HG03060 (cell line): Measurements from ENCODE around the gene CAMK1.

Experiments
- ATAC-seq: cut with Tn5 transposase; IDR thresholded peaks from one replicate; pipeline ENCODE4 v1.9.1; 2021; ENCODE audit warnings: low read depth, moderate number of reproducible peaks; ENCODE audit not compliant: unreplicated experiment

CAMK1 gene

GRCh38 chr3:9745521-9745920 lies 24.2 kb downstream of the CAMK1 start:
- ATAC-seq, result no peak

- ATAC-seq, result no peak
These were observed 25.6 kb downstream of the CAMK1 start for GRCh38 chr3:9744162-9744561.

GRCh38 chr3:9743548-9743947 lies 26.2 kb downstream of the CAMK1 start:
- no peak for ATAC-seq

- ATAC-seq, result no peak
These were observed 27.2 kb downstream of the CAMK1 start for GRCh38 chr3:9742560-9742959.

DNA sequence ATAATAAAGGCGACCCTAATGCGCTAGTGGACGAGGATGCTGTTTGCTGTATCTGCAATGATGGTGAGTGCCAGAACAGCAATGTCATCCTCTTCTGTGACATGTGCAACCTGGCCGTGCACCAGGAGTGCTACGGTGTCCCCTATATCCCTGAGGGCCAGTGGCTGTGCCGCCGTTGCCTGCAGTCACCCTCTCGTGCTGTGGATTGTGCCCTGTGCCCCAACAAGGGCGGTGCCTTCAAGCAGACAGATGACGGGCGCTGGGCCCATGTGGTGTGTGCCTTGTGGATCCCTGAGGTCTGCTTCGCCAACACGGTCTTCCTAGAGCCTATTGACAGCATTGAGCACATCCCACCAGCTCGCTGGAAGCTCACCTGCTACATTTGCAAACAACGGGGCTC lies 30.6 kb downstream of the CAMK1 start:
- ATAC-seq, result no peak

DNA sequence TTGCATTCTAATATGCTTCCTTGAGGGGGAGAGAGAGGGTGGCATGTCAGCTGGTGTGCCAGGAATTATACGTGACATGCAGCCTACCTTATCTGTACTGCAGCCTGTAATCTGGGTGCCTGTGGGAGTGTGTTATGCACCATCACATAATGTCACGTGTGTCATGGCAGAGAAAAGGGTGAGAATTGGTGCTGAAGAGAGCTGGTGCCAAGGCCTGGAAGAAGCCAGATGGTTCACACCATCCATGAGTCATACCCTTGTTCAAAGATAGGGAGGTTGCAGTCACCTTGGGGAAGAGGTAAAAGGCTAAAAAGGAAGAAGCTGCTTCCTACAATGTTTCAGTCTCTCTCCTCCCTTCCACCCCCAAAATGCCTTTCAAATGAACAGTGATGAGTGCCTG lies 32.9 kb downstream of the CAMK1 start:
- no peak for ATAC-seq

DNA sequence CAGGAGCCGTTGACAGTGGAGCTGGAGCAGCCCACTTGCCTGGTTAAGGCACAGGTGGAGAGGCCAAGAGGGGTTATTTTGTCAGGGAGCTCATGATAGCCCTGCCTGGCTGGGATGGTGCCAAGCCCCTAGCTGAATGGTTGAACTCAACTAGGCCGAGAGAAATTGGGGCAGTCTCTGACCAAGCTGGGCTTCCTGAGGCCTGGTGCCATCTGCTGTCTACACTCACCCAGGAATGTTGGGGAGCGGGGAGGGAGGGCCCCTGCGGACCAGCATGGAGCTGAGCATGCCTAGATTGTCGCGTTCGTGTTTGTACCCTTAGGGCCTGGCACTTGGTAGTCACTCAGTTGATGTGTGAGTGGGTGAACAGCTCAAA lies 37.0 kb downstream of the CAMK1 start:
- no peak for ATAC-seq

- no peak for ATAC-seq
These were observed 37.5 kb downstream of the CAMK1 start for GRCh38 chr3:9732080-9732739.

DNA sequence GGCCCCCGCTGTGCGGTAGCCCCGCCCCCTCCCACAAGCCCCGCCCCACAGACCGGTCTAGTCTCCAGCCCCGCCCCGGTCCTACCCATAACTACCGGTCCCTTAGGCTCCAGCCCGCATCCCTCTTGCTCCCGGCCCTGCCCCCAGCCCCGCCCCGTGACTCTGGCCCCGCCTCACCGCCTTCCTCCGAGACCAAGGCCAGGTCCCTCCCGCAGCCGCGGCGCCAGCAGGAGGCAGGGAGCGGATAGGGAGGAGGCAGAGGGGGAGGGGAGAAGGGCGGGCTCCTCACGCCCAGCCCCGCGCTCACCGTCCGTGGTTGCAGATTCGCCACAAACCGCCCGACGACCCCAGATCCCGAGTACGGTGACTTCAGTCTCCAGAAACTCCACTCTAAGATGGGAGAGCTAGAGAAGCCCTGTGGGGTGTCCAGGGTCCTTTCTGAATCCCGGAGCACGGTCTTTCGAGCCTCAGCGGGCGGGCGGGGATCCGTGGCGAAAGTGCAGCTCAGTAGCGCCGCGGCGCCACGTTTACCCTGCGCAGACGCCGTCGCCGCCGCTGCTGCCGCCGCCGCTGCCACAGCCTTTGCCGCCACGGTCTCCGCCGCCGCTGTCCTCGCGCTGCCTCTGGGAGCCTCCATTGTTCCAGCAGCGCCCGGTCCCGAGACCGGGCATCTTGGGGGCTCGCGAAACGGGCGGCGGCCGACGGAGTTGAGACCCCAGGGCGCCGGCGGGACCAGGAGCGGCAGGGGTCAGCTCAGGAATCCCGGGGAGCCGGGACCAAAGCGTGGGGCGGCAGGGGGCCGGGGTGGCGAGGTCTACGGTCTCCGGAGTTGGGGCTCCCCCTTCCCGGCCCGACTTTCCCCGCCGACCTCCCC lies 38.3 kb downstream of the CAMK1 start, which contains the start of gene BRPF1:
Gene BRPF1 (plus strand): TSS at position 530 of the 874 bp plus-strand sequence. CDS start 2,406 bp downstream, outside the sequence.
- peak; percentile 54 for ATAC-seq

DNA sequence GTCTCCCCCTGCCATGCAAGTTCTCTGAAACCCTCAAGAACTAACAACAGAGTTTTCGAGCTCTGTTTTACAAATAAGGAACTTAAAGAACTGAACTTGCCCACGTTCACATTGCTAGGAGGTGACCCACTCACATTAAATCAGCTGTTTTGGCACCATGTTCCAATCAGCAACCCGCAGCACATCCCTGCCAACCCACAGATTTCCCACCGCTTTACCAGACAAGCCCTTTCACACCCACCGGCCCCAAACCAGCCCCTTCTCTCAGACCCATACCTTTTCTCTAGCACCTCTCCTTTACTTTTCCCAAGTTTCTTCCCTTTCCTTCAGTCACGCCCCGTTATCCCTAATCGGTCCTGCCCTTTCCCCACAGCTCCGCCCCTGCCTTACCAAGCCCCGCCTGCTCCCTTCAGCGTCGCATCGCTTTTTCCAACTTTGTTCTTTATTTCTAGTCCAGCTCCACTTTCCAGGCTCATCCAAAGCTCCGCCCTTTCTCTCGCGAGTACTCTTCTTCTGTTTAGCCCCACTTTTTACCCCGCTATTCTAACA lies 39.0 kb downstream of the CAMK1 start:
- ATAC-seq, result peak; percentile 14

DNA sequence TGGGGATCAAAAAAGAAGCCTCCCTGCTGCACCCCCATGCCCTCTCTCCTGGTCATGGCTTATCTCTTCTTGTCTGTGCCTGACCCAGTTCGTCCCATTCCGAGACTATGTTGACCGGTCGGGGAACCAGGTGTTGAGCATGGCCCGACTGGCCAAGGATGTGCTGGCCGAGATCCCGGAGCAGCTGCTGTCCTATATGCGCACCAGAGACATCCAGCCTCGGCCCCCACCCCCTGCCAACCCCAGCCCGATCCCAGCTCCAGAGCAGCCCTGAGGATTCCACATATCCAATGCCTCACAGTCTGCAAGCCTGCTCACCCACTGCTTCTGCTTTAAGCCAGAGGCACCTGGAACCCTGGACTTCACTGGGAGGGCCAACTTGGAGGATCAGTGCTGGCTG lies 40.3 kb downstream of the CAMK1 start:
- ATAC-seq, result no peak

DNA sequence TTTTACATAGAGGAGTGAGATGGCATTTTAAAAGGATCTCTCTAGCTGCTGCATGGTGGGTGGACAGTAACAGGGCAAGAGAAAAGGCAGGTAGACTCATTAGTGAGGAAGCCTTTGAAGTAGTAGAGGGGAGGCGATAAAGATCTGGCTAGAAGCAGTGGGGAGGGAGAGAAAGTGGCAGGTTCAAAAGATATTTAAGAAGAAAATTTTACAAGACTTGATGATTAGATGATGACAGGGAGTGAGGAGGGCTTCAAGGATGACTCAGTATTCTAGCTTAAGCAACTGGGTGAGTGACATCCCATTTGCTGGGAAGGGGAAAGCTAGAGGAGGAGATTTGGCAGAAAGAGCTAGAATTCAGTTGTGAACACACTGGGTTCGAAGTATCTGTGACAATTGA lies 42.0 kb downstream of the CAMK1 start:
- ATAC-seq, result no peak

- no peak for ATAC-seq
These were observed 42.6 kb downstream of the CAMK1 start for GRCh38 chr3:9727041-9727595.

DNA sequence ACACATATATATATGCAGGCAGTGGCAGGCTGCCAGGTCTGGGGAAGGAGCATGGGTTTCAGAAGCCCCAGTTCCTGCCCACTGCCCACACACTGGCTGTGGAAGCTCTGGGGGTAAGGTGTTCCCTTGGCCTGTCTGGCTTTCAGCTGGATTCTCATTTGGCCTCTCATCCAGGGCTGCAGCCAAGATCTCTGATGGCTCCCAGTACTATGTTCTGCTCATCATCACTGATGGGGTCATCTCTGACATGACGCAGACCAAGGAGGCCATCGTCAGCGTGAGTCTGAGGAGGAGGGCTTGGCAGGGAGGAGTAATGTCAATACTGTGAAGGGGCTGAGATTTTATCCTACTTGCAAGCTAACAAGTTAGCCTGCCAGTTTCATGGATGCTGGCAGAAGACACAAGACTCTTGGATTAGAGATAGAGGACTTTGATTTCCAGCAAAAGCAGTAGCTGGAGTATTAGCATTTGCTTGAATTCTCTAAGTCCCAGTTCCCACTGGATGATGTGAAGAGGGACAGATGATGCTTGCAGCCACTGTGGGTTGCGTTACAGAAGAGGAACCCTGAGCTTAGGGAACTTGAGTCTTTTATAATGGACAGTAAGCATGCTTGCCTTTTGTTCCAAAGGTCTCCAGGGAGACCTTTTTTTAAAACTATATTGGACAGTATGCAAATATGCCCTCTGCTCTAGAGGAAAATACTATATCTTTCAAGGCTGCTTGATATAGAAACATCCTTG lies 43.8 kb downstream of the CAMK1 start:
- ATAC-seq, result no peak

GRCh38 chr3:9721700-9722060 lies 48.1 kb downstream of the CAMK1 start:
- ATAC-seq, result no peak

GRCh38 chr3:9721015-9721699 lies 48.6 kb downstream of the CAMK1 start:
- no peak for ATAC-seq

GRCh38 chr3:9718118-9718517 lies 51.6 kb downstream of the CAMK1 start:
- no peak for ATAC-seq

DNA sequence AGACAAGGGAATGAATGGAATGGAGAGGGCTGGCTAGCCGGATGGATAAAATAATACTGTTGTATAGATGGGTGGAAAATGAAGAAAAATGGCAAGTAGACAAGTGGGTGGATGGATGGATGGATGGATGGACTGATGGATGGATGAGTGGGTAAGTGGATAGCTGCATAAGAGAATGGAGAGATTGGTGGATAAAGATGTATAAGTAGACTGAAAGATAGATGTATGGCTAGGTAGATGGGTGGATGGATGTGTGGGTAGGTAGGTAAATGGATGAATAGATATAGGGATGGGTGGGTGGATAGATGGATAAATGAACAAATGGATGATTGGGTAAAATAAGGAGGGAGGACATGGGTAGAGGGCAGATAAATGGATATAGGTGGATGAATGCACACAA lies 52.2 kb downstream of the CAMK1 start:
- ATAC-seq, result no peak

DNA sequence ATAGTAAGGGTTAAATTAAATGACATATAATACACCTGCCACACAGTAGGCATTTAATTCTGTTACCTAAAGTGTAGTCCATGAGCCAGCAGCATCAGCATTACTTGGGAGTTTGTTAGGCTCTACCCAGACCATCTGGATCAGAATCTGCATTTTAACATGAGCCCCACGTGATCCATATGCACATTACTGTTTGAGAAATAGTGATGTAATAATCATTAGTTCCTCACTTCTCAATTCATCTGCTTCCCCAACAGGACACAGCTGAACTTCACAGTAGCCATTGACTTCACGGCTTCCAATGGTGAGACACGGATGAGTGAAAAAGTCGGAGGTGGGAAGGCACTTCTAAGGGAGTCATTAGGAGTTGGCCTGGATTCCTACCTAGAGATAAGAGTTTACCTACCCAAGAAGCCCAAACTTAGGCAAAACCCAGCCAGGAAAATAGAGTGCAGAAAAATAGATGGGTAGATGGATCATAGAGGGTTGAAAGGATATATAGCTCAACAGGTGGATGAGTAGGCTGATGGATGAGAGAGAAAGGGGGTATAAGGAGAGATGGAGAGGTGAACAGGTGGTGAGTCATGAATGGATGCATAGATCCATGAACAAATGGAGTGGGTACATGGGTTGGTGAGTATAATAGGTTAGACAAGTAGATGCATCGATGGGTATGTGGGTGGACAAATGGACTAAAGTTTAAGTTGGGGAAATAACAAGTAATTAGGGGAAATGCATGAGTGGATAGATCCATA lies 52.8 kb downstream of the CAMK1 start:
- ATAC-seq, result no peak
